Right lobe of liver (tissue), 6 donors: ENCODE results near the gene GADL1. TPM values are rescaled to one million over a fixed set of nuclear protein-coding genes. Genes with fewer than 3 reads are reported as not detected.

Experiments
- ATAC-seq, 4 donors: fragments of 200-7000 bp; cut with Tn5 transposase; one replicate each; pipeline ENCODE4 v1.9.1; 2020; ENCODE audit warnings: mild to moderate bottlenecking in 4 of 4, moderate library complexity in 4 of 4
- DNase-seq, 3 donors: peaks; one replicate each; pipeline ENCODE4 v3.0.0-alpha.2; 2020
- H3K27ac ChIP-seq, 3 donors: fragments of 200-600 bp; one replicate each; pipeline ENCODE4 v1.8.0; 2022
- H3K27me3 ChIP-seq, 2 donors: fragments of 200-600 bp; one replicate each; pipeline ENCODE4 v1.8.0; 2022
- H3K36me3 ChIP-seq, 4 donors: fragments of 200-600 bp; sonication (generic) in 1 of 4; one replicate each; pipeline versions ENCODE4 v1.5.1 to v1.8.0; 2017 to 2022; ENCODE audit warnings: control low read depth in 1 of 4
- H3K4me1 ChIP-seq, 4 donors: fragments of 200-600 bp; sonication (generic) in 1 of 4; one replicate each; pipeline versions ENCODE4 v1.5.1 to v1.8.0; 2017 to 2022; ENCODE audit warnings: control low read depth in 1 of 4
- H3K4me3 ChIP-seq, 3 donors: fragments of 200-600 bp; one replicate each; pipeline ENCODE4 v1.8.0; 2022
- H3K9me3 ChIP-seq, 4 donors: fragments of 200-600 bp; sonication (generic) in 1 of 4; one replicate each; pipeline versions ENCODE4 v1.5.1 to v1.8.0; 2017 to 2022; ENCODE audit warnings: control low read depth in 1 of 4
- POLR2A ChIP-seq: fragments of 450-650 bp; IDR thresholded peaks from one replicate; pipeline ENCODE4 v1.6.1; 2017; ENCODE audit warnings: antibody characterized with exemption, mild to moderate bottlenecking
- WGBS: methylation state at CpG from one replicate; pipeline ENCODE4 v1.1.6; 2018; ENCODE audit warnings: low coverage, low lambda C conversion rate; ENCODE audit not compliant: insufficient coverage; ENCODE audit errors: missing lambda C conversion rate; 5-methylcytosine and 5-hydroxymethylcytosine counted together
- intact Hi-C, 2 donors: fragments of 100-400 bp; cut with DNase I; formaldehyde crosslinking; loops; one replicate each; pipeline versions ENCODE4 v1.11.2 to v1.14.1; 2022
- total RNA-seq, 6 experiments: library from RNA; depleted of rRNA in 2 of 6; stranded (reverse); fragments of >200 nt in 2 of 6; fragmentation: NEBNext Ultra II Directional in 3 of 6; extraction: Animal tissue kit (Norgen Biotek cat#: 25700) in 3 of 6; gene quantifications; one replicate each; pipeline versions ENCODE4 v1.1.0 to v1.2.4, GENCODE V29; 2016 to 2023
- TF ChIP-seq, protein P1 (sequence below), 4 donors: fragments of 200-600 bp in 3 of 4; fragments of 450-650 bp in 1 of 4; IDR thresholded peaks; one replicate each; pipeline versions ENCODE4 v1.5.1 to v1.8.0; 2016 to 2022; ENCODE audit warnings: antibody characterized with exemption in 4 of 4, mild to moderate bottlenecking in 2 of 4
- donor health status: DM: no; HTN: yes; CAD: no.
- donor health status: DM: no; HTN: no; CAD: no.
- donor health status: DM: no; HTN: no; CAD: no.
- donor health status: DM: no; HTN: yes; CAD: no.
- donor health status: DM: no; HTN: yes; CAD: no.

The GADL1 gene
- total RNA-seq, 6 experiments from 2014 or later = not detected

- Histone ChIP-seq H3K9me3 (no peaks in the 10 kb centered on the region), H3K27ac (no peak overlapping the region), H3K36me3 (no peaks in the 10 kb centered on the region), H3K4me3 (no peak overlapping the region), H3K27me3 (no peaks in the 10 kb centered on the region), H3K4me1 (no peaks in the 10 kb centered on the region)
- no peak for ATAC-seq
- no peak for DNase-seq
- 83% methylated on average over 2 of the region's 2 CpGs for WGBS
- intact Hi-C loops = no loop called here
- no peak for TF ChIP-seq POLR2A
- TF ChIP-seq, protein P1, sequence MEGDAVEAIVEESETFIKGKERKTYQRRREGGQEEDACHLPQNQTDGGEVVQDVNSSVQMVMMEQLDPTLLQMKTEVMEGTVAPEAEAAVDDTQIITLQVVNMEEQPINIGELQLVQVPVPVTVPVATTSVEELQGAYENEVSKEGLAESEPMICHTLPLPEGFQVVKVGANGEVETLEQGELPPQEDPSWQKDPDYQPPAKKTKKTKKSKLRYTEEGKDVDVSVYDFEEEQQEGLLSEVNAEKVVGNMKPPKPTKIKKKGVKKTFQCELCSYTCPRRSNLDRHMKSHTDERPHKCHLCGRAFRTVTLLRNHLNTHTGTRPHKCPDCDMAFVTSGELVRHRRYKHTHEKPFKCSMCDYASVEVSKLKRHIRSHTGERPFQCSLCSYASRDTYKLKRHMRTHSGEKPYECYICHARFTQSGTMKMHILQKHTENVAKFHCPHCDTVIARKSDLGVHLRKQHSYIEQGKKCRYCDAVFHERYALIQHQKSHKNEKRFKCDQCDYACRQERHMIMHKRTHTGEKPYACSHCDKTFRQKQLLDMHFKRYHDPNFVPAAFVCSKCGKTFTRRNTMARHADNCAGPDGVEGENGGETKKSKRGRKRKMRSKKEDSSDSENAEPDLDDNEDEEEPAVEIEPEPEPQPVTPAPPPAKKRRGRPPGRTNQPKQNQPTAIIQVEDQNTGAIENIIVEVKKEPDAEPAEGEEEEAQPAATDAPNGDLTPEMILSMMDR (IDR thresholded peaks at IDR 0.05) = no peak
Observed at GRCh38 chr3:30862004-30862403, 32.5 kb downstream of the GADL1 start.

- 57% methylated on average over 5 of the region's 5 CpGs for whole genome bisulfite sequencing
- Histone ChIP-seq H3K27ac (no peak overlapping the region), H3K9me3 (no peaks in the 10 kb centered on the region), H3K4me3 (no peak overlapping the region), H3K36me3 (no peaks in the 10 kb centered on the region), H3K27me3 (no peaks in the 10 kb centered on the region), H3K4me1 (no peaks in the 10 kb centered on the region)
- TF ChIP-seq, protein P1 (IDR thresholded peaks at IDR 0.05) = no peak
- no peak for TF ChIP-seq POLR2A
- ATAC-seq (no peak), DNase-seq (no peak)
- intact Hi-C loops = no loop called here
Observed at GRCh38 chr3:30858894-30859389, 35.5 kb downstream of the GADL1 start.

DNA sequence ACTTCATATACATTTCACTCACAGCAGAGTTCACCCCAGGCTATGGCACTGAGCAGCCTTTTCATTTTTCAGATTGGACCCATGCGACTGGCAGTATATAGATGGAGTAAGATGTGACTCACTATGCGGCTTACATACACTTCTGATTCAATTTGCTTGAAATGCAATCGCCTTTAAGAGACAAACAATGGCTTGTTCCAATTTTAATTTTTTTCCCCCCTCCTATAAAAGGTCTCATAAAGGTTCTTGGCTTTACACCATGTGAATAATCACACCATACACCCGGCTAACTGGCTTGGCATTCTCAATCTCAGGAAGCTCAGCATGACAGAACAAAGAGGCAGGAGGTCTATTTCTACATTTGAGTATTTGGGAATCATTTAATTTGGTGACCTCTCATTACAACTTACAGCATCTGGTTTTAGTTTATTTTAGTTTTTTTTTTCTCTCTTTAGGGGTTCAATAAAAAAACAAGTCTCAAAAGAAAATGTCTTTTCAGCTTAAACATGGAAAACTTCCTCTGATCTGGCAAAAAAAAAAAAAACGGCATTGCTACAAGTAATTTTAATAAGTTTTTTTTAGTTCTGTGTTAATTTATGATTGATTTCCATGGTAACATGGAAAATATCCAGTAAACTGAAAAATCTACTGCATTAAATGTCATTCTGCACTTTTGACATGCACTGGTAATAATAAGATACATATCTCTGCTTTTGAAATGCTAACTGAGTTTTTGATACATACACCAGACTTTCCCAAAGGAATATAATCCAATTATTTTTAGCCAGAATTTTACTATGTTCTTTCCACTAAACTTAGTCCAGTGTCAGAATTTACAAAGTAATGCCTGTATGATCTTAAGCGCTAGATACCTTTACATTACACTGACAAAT, 38.8 kb downstream of the GADL1 start:
- Histone ChIP-seq H3K4me1 (no peaks in the 10 kb centered on the region), H3K27ac (no peak overlapping the region), H3K4me3 (no peak overlapping the region), H3K27me3 (no peaks in the 10 kb centered on the region), H3K9me3 (no peaks in the 10 kb centered on the region), H3K36me3 (no peaks in the 10 kb centered on the region)
- no peak for DNase-seq
- 54% methylated on average over 6 of the region's 6 CpGs for WGBS
- intact Hi-C loops = no loop called here
- ATAC-seq = no peak
- TF ChIP-seq, protein P1 (IDR thresholded peaks at IDR 0.05) = no peak
- no peak for TF ChIP-seq POLR2A

DNA sequence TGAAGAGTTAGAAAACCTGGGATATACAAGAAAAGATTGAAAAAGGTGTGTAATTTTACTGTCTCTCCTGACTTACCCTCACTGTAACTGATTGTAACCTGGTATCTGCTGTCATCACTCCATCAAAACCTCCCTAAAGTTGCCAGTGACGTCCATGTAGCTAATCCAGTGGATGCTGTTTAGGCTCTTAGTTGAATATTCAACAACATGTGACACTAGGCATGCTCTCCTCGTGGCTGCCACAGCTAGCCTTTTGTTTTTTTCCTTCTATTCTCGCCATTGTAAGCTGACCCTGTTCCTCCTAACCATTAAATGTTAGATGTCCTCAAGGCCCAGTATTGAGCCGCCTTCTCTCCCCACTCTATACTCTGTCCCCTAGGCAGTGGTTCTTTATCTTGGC, 41.6 kb downstream of the GADL1 start:
- ATAC-seq (no peak), DNase-seq (no peak)
- Histone ChIP-seq H3K4me1 (no peaks in the 10 kb centered on the region), H3K27me3 (no peaks in the 10 kb centered on the region), H3K27ac (no peak overlapping the region), H3K4me3 (no peak overlapping the region), H3K36me3 (no peaks in the 10 kb centered on the region), H3K9me3 (no peaks in the 10 kb centered on the region)
- TF ChIP-seq POLR2A = no peak
- TF ChIP-seq, protein P1 (IDR thresholded peaks at IDR 0.05) = no peak
- WGBS = 44% methylated on average over 4 of the region's 4 CpGs
- intact Hi-C loops = no loop called here
